GM12878 (cell line): ENCODE results near the gene PSMA1. TPM values are rescaled to one million over a fixed set of nuclear protein-coding genes. Genes with fewer than 3 reads are reported as not detected.

Experiments used
- ATAC-seq: fragments of 200-7000 bp; cut with Tn5 transposase; 3 replicates; pipeline ENCODE4 v1.9.1; 2020; ENCODE audit warnings: mild to moderate bottlenecking, moderate library complexity
- BruUV-seq: library from RNA; stranded (reverse); fragments of 400-500 nt; replicated peaks from 2 replicates; lab custom pipeline; 2021; lab: Mats Ljungman, UMichigan
- CTCF ChIA-PET: fragments of 300-600 bp; sonication (Branson Sonifier 250); formaldehyde crosslinking; extraction: SDS; loops from one replicate; lab custom pipeline; 2021; ENCODE audit warnings: inconsistent platforms; lab: Yijun Ruan, JAX
- POLR2A ChIA-PET: fragments of 350-600 bp; formaldehyde crosslinking; extraction: SDS; loops from one replicate; lab custom pipeline; 2021; ENCODE audit warnings: inconsistent platforms; lab: Charles Lee
- RAD21 ChIA-PET: fragments of 300-600 bp; sonication (Branson Sonifier 250); formaldehyde crosslinking; loops from one replicate; lab custom pipeline; 2023; ENCODE audit warnings: antibody characterized with exemption; ENCODE audit not compliant: unreplicated experiment; lab: Charles Lee
- SMC1A ChIA-PET: fragments of 300-600 bp; sonication (Branson Sonifier 250); formaldehyde crosslinking; loops from one replicate; lab custom pipeline; 2023; ENCODE audit not compliant: unreplicated experiment, uncharacterized antibody; lab: Charles Lee
- DNase-seq: peaks from one replicate; pipeline ENCODE4 v3.0.0-alpha.2; 2011; ENCODE audit warnings: low read depth, low spot score
- FAIRE-seq: peaks from 3 replicates; lab custom pipeline; 2011; peaks lifted over from hg19 to GRCh38; lab: Jason Lieb, UNC
- H2AFZ ChIP-seq: 2 replicates; pipeline ENCODE4 v1.6.0; 2011; ENCODE audit warnings: low read depth, low read length, control low read depth; ENCODE audit not compliant: control insufficient read depth
- H3K27ac ChIP-seq: 2 replicates; pipeline ENCODE4 v1.5.1; 2011; ENCODE audit warnings: control low read depth; ENCODE audit not compliant: control insufficient read depth, insufficient read depth
- H3K27me3 ChIP-seq, 2 experiments: replicated peaks in 1 of 2; 2 replicates each; pipeline versions ENCODE4 v1.6.0 to v1.6.1; 2011; ENCODE audit warnings: low read length in 1 of 2; ENCODE audit not compliant: control insufficient read depth in 2 of 2, insufficient read depth in 2 of 2
- H3K36me3 ChIP-seq, 2 experiments: 2 replicates each; pipeline ENCODE4 v1.5.1; 2011; ENCODE audit warnings: low read length in 1 of 2; ENCODE audit not compliant: control insufficient read depth in 2 of 2, insufficient read depth in 2 of 2
- H3K4me1 ChIP-seq: 2 replicates; pipeline ENCODE4 v1.6.1; 2011; ENCODE audit warnings: mild to moderate bottlenecking, low read length, moderate library complexity, mixed read lengths; ENCODE audit not compliant: control insufficient read depth, insufficient read depth
- H3K4me2 ChIP-seq: 2 replicates; pipeline ENCODE4 v1.6.0; 2011; ENCODE audit warnings: control low read depth; ENCODE audit not compliant: control insufficient read depth, insufficient read depth
- H3K4me3 ChIP-seq: fragments of 200-600 bp; sonication (generic); 2 replicates; pipeline ENCODE4 v1.5.1; 2016
- H3K79me2 ChIP-seq: 2 replicates; pipeline ENCODE4 v1.6.0; 2011; ENCODE audit warnings: low read length; ENCODE audit not compliant: control insufficient read depth, insufficient read depth
- H3K9ac ChIP-seq: 2 replicates; pipeline ENCODE4 v1.8.0; 2011; ENCODE audit warnings: low read length, control low read depth, mixed read lengths; ENCODE audit not compliant: control insufficient read depth, insufficient read depth
- H3K9me3 ChIP-seq: replicated peaks from 3 replicates; pipeline ENCODE4 v1.5.1; 2011; ENCODE audit warnings: mild to moderate bottlenecking, low read length; ENCODE audit not compliant: control insufficient read depth, insufficient read depth
- H4K20me1 ChIP-seq: 2 replicates; pipeline ENCODE4 v1.6.0; 2011; ENCODE audit not compliant: control insufficient read depth, insufficient read depth
- BCL11A ChIP-seq: IDR thresholded peaks from 2 replicates; pipeline ENCODE4 v1.6.1; 2011; ENCODE audit warnings: low read depth, low read length
- CBX3 ChIP-seq: fragments of 200-600 bp; sonication (generic); IDR thresholded peaks from 2 replicates; pipeline ENCODE4 v1.6.1; 2016; ENCODE audit warnings: low read depth, borderline replicate concordance
- GATAD2B ChIP-seq: fragments of 450-650 bp; conservative IDR thresholded peaks from 2 replicates; pipeline ENCODE4 v1.6.1; 2017; ENCODE audit warnings: low read depth, mild to moderate bottlenecking, moderate library complexity
- HCFC1 ChIP-seq: fragments of 150-350 bp; IDR thresholded peaks from 2 replicates; pipeline ENCODE4 v1.6.1; 2014; ENCODE audit warnings: low read length
- NR2C1 ChIP-seq: fragments of 450-650 bp; IDR thresholded peaks from 2 replicates; pipeline ENCODE4 v1.6.1; 2017; ENCODE audit warnings: antibody characterized with exemption, mild to moderate bottlenecking, moderate library complexity
- NRF1 ChIP-seq: conservative IDR thresholded peaks from 2 replicates; pipeline ENCODE4 v1.6.1; 2011; ENCODE audit warnings: mild to moderate bottlenecking, low read depth, low read length, improper control_type of control experiment
- PRDM15 ChIP-seq: fragments of 450-650 bp; formaldehyde crosslinking; IDR thresholded peaks from 2 replicates; pipeline ENCODE4 v1.4.0; 2020; ENCODE audit warnings: mild to moderate bottlenecking, moderate library complexity
- SIX5 ChIP-seq: IDR thresholded peaks from 2 replicates; pipeline ENCODE4 v1.6.1; 2011; ENCODE audit warnings: mild to moderate bottlenecking, low read depth, low read length, moderate library complexity; ENCODE audit not compliant: severe bottlenecking
- SP1 ChIP-seq: IDR thresholded peaks from one replicate; pipeline ENCODE4 v1.6.1; 2011; ENCODE audit warnings: low read depth, low read length
- SUPT20H ChIP-seq: IDR thresholded peaks from 2 replicates; pipeline ENCODE4 v1.6.1; 2011; ENCODE audit warnings: low read depth, mild to moderate bottlenecking, low read length, moderate library complexity, borderline replicate concordance; ENCODE audit not compliant: control insufficient read depth
- YY1 ChIP-seq: IDR thresholded peaks from 2 replicates; pipeline ENCODE4 v1.6.1; 2011; ENCODE audit warnings: low read depth, mild to moderate bottlenecking, low read length
- ZNF274 ChIP-seq: IDR thresholded peaks from one replicate; pipeline ENCODE4 v1.8.0; 2011; ENCODE audit not compliant: insufficient read length, insufficient read depth
- WGBS: methylation state at CpG from one replicate; pipeline ENCODE4 v1.1.6; 2016; ENCODE audit warnings: low lambda C conversion rate; ENCODE audit not compliant: insufficient replicate concordance, insufficient coverage; ENCODE audit errors: missing lambda C conversion rate; 5-methylcytosine and 5-hydroxymethylcytosine counted together
- in situ Hi-C: fragments of 300-500 bp; cut with MboI; formaldehyde crosslinking; loops from 9 replicates; pipeline ENCODE4 v1.14.3; 2018; ENCODE audit warnings: mixed read lengths
- intact Hi-C: fragments of 100-400 bp; cut with micrococcal nuclease; formaldehyde crosslinking; loops from one replicate; pipeline ENCODE4 v1.14.2; 2022; ENCODE audit not compliant: unreplicated experiment
- polyA plus RNA-seq, 11 experiments: library from polyadenylated mRNA; depleted of rRNA in 4 of 11; unstranded in 6 of 11; stranded (reverse) in 5 of 11; fragments of >200 nt; fragmentation: Nextera tagmentation in 4 of 11; fragmentation: Illumina TruSeq in 1 of 11; extraction: Ambion mirVana in 4 of 11; extraction: Trizol in 1 of 11; gene quantifications; 1 replicate in 1 of 11; 2 replicates in 10 of 11; pipeline versions ENCODE4 v1.2.1 to v1.2.3, GENCODE V29; 2011 to 2016; ENCODE audit warnings: inconsistent platforms in 2 of 11, missing spikeins in 2 of 11, low read depth in 1 of 11
- total RNA-seq, 4 experiments: library from RNA; depleted of rRNA in 3 of 4; stranded (reverse); fragments of >200 nt in 3 of 4; fragmentation: Illumina TruSeq in 1 of 4; extraction: Trizol in 1 of 4; gene quantifications; 2 replicates each; pipeline versions ENCODE4 v1.2.1 to v1.2.3, GENCODE V29; 2013 to 2021
- TF ChIP-seq, protein P1 (sequence below): fragments of 450-650 bp; IDR thresholded peaks from 2 replicates; pipeline ENCODE4 v1.6.1; 2016; ENCODE audit warnings: mild to moderate bottlenecking, moderate library complexity, borderline replicate concordance
- TF ChIP-seq, protein P2 (sequence below): IDR thresholded peaks from 2 replicates; pipeline ENCODE4 v1.6.1; 2012; ENCODE audit warnings: low read depth, low read length, improper control_type of control experiment

The PSMA1 gene
- total and polyA plus RNA-seq, 10 of the 15 experiments (the other 5 are each of a cell fraction or from before 2014, with no cell fraction given), result 185 to 678 (median 299) TPM

DNA sequence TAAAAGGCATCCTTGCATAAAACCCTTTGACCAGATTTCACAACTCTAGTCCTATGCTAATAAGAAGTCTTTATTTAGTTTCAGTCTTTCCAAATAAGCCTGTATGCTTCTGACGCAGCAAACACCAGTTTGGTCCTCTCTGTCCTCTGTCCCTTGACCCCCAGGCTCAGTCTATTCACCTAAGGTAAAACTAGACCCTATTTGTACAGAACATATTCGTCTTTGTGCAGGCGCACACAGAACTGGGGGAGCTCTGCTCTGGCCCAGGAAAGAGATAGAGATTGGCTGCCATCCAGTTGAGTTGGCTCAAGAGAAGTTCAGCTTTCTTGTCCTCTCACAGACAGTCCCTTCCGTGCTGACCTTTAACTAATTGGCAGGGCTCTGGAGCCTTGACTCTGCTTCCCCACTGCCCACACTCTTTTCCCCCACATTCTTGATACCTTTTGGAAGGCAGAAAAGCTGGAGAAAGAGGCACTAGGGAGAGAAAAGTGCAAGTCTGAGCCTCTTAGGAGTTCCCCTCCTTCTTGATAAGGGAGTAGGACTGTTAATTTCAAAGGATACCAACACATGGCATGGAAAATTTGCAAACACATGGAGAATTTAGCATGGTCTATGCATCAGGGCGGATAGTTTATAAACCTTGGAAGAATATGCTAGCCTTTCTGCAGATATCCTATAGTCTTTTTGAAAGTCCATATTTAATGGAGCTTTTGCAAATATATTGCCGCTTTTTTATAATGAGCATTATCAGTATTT is 21.2 kb upstream of the PSMA1 start:
- ATAC-seq, result no peak
- WGBS, result 74% methylated on average over 6 of the region's 6 CpGs
- TF ChIP-seq CBX3, result no peak
- TF ChIP-seq BCL11A, result no peak
- no peak for TF ChIP-seq SIX5
- TF ChIP-seq SUPT20H, result no peak
- no peak for TF ChIP-seq HCFC1
- no peak for TF ChIP-seq SP1
- TF ChIP-seq, protein P1, sequence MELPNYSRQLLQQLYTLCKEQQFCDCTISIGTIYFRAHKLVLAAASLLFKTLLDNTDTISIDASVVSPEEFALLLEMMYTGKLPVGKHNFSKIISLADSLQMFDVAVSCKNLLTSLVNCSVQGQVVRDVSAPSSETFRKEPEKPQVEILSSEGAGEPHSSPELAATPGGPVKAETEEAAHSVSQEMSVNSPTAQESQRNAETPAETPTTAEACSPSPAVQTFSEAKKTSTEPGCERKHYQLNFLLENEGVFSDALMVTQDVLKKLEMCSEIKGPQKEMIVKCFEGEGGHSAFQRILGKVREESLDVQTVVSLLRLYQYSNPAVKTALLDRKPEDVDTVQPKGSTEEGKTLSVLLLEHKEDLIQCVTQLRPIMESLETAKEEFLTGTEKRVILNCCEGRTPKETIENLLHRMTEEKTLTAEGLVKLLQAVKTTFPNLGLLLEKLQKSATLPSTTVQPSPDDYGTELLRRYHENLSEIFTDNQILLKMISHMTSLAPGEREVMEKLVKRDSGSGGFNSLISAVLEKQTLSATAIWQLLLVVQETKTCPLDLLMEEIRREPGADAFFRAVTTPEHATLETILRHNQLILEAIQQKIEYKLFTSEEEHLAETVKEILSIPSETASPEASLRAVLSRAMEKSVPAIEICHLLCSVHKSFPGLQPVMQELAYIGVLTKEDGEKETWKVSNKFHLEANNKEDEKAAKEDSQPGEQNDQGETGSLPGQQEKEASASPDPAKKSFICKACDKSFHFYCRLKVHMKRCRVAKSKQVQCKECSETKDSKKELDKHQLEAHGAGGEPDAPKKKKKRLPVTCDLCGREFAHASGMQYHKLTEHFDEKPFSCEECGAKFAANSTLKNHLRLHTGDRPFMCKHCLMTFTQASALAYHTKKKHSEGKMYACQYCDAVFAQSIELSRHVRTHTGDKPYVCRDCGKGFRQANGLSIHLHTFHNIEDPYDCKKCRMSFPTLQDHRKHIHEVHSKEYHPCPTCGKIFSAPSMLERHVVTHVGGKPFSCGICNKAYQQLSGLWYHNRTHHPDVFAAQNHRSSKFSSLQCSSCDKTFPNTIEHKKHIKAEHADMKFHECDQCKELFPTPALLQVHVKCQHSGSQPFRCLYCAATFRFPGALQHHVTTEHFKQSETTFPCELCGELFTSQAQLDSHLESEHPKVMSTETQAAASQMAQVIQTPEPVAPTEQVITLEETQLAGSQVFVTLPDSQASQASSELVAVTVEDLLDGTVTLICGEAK, result no peak
- no peak for TF ChIP-seq NRF1
- no peak for TF ChIP-seq YY1
- no peak for TF ChIP-seq PRDM15 (CRISPR knock-in tag)
- TF ChIP-seq GATAD2B, result no peak
- no peak for TF ChIP-seq ZNF274
- TF ChIP-seq NR2C1, result no peak
- TF ChIP-seq, protein P2, sequence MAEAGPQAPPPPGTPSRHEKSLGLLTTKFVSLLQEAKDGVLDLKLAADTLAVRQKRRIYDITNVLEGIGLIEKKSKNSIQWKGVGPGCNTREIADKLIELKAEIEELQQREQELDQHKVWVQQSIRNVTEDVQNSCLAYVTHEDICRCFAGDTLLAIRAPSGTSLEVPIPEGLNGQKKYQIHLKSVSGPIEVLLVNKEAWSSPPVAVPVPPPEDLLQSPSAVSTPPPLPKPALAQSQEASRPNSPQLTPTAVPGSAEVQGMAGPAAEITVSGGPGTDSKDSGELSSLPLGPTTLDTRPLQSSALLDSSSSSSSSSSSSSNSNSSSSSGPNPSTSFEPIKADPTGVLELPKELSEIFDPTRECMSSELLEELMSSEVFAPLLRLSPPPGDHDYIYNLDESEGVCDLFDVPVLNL, result no peak

More for the DNA sequence above, 21.2 kb upstream of the PSMA1 start:
- H3K9me3 ChIP-seq, result no peaks in the 10 kb centered on the region
- H3K4me3 ChIP-seq, result no peak overlapping the region
- no peak overlapping the region for H3K9ac ChIP-seq
- POLR2A ChIA-PET, result no interaction called here
- CTCF ChIA-PET, result interaction anchor here (0.7 to 4.9 kb wide), 4 partner anchors 9 to 367 kb away, joined by 3 to 23 read pairs (median 3); no protein-coding TSS in a partner anchor
- DNase-seq, result no peak
- no peaks in the 10 kb centered on the region for H4K20me1 ChIP-seq
- BruUV-seq, result no TSS peak
- no peaks in the 10 kb centered on the region for H3K79me2 ChIP-seq
- no peaks in the 10 kb centered on the region for H3K27me3 ChIP-seq
- in situ Hi-C loops (loop anchor here (25.0 kb wide), 1 partner anchor 221 kb away; no protein-coding TSS in a partner anchor), intact Hi-C loops (no loop called here)
- H3K36me3 ChIP-seq, result no peaks in the 10 kb centered on the region
- no peak overlapping the region for H2AFZ ChIP-seq
- no peak overlapping the region for H3K27ac ChIP-seq
- H3K4me1 ChIP-seq, result no peaks in the 10 kb centered on the region
- FAIRE-seq, result no peak
- SMC1A ChIA-PET, result interaction anchor here (1.2 to 1.4 kb wide), 2 partner anchors 8 to 366 kb away, joined by 3 read pairs; no protein-coding TSS in a partner anchor
- RAD21 ChIA-PET, result interaction anchor here (0.6 kb wide), 1 partner anchor 86 kb away, joined by 4 read pairs; no protein-coding TSS in a partner anchor
- no peak overlapping the region for H3K4me2 ChIP-seq
